Caki2 (cell line): ENCODE measurements around the gene TMC7. TPM values are rescaled to one million over a fixed set of nuclear protein-coding genes. Genes with fewer than 3 reads are reported as not detected.
"Not testable (repeated sequence)": the region's sequence is repeated elsewhere in the genome, so short reads cannot be mapped to it uniquely, and the experiment has no call there.

Experiments used
- DNase-seq: peaks from one replicate; pipeline ENCODE4 v3.0.0-alpha.2; 2015; ENCODE audit warnings: low read depth
- in situ Hi-C: cut with HindIII; loops from 2 replicates; pipeline ENCODE4 v1.10.0; 2016; ENCODE audit warnings: low sequenced_read_pairs, low pct_unique_long_range_greater_than_20kb, mixed read lengths
- total RNA-seq: library from RNA; depleted of rRNA; stranded (reverse); fragments of >200 nt; shearing (Covaris generic); gene quantifications from 2 replicates; pipeline ENCODE4 v1.2.3, GENCODE V29; 2014; ENCODE audit warnings: low replicate concordance; rRNA removed

TMC7 gene
- 1.6 and 8.7 TPM in 2 replicates for total RNA-seq

- peak; percentile 90 for DNase-seq
- in situ Hi-C loops = no loop called here
Measured at GRCh38 chr16:18983565-18984434, at the start of gene TMC7. Gene TMC7 (plus strand): TSS chr16:18983934. CDS start chr16:18984064, 130 bp downstream.

GRCh38 chr16:18936727-18937340 lies 46.9 kb upstream of the TMC7 start:
- in situ Hi-C loops = no loop called here
- DNase-seq = no peak

- no peak for DNase-seq
- in situ Hi-C loops = no loop called here
Measured at GRCh38 chr16:18937390-18937789, 46.3 kb upstream of the TMC7 start.

- in situ Hi-C loops = no loop called here
- DNase-seq = no peak
Measured at GRCh38 chr16:18938986-18939385, 44.7 kb upstream of the TMC7 start.

GRCh38 chr16:18941471-18941870 lies 42.3 kb upstream of the TMC7 start:
- no peak for DNase-seq
- in situ Hi-C loops = no loop called here

- in situ Hi-C loops = no loop called here
- DNase-seq = no peak
Measured at GRCh38 chr16:18942061-18942460, 41.7 kb upstream of the TMC7 start.

GRCh38 chr16:18943414-18943813 lies 40.3 kb upstream of the TMC7 start:
- no peak for DNase-seq
- in situ Hi-C loops = no loop called here

GRCh38 chr16:18945233-18945632 lies 38.5 kb upstream of the TMC7 start:
- in situ Hi-C loops = no loop called here

GRCh38 chr16:18948372-18949020 lies 35.2 kb upstream of the TMC7 start:
- DNase-seq = no peak
- in situ Hi-C loops = no loop called here

More at GRCh38 chr16:18945233-18945632, 38.5 kb upstream of the TMC7 start:
- DNase-seq = no peak

- DNase-seq = no peak
- in situ Hi-C loops = no loop called here
Measured at GRCh38 chr16:18950469-18951185, 33.1 kb upstream of the TMC7 start.

GRCh38 chr16:18953547-18953946 lies 30.2 kb upstream of the TMC7 start:
- in situ Hi-C loops = no loop called here
- no peak for DNase-seq

- DNase-seq, in situ Hi-C loops: not testable (repeated sequence)
Measured at GRCh38 chr16:18955874-18956580, 27.7 kb upstream of the TMC7 start.

GRCh38 chr16:18956658-18957241 lies 27.0 kb upstream of the TMC7 start:
- DNase-seq, in situ Hi-C loops: not testable (repeated sequence)

- DNase-seq = peak; percentile 60
- in situ Hi-C loops = no loop called here
Measured at GRCh38 chr16:18958621-18959029, 25.1 kb upstream of the TMC7 start.

- no peak for DNase-seq
Measured at GRCh38 chr16:18959031-18959505, 24.7 kb upstream of the TMC7 start.

GRCh38 chr16:18965555-18965954 lies 18.2 kb upstream of the TMC7 start:
- in situ Hi-C loops = no loop called here
- DNase-seq = no peak

More at GRCh38 chr16:18959031-18959505, 24.7 kb upstream of the TMC7 start:
- in situ Hi-C loops = no loop called here

- no peak for DNase-seq
- in situ Hi-C loops = no loop called here
Measured at GRCh38 chr16:18966791-18967190, 16.9 kb upstream of the TMC7 start.
